Right ventricle myocardium inferior (tissue), 1 donor: ENCODE measurements around the gene IQGAP2. TPM values are rescaled to one million over a fixed set of nuclear protein-coding genes. Genes with fewer than 3 reads are reported as not detected.
"Not testable (repeated sequence)": the region's sequence is repeated elsewhere in the genome, so short reads cannot be mapped to it uniquely, and the experiment has no call there.

Experiments used
- ATAC-seq: fragments of 200-7000 bp; cut with Tn5 transposase; one replicate; pipeline ENCODE4 v1.9.1; 2020; ENCODE audit warnings: mild to moderate bottlenecking, moderate library complexity
- DNase-seq: peaks from one replicate; pipeline ENCODE4 v3.0.0; 2021; ENCODE audit errors: missing footprints
- intact Hi-C: fragments of 100-400 bp; cut with DNase I; formaldehyde crosslinking; loops from one replicate; pipeline ENCODE4 v1.11.0; 2022
- total RNA-seq: library from RNA; stranded (reverse); fragmentation: NEBNext Ultra II Directional; extraction: Animal tissue kit (Norgen Biotek cat#: 25700); gene quantifications from one replicate; pipeline ENCODE4 v1.2.1, GENCODE V29; 2021
- donor health status: DM: no; HTN: yes; CAD: no; lungs with severe emphysema.

The IQGAP2 gene
- total RNA-seq, 1 donor from 2014 or later: 4.9 TPM

- no peak for DNase-seq
- intact Hi-C loops: no loop called here
- ATAC-seq: no peak
These were observed 321.8 kb downstream of the IQGAP2 start for GRCh38 chr5:76724871-76725270.

GRCh38 chr5:76728965-76729364 lies 325.9 kb downstream of the IQGAP2 start:
- ATAC-seq (no peak), DNase-seq (no peak)
- intact Hi-C loops: no loop called here

GRCh38 chr5:76729373-76730290 lies 326.5 kb downstream of the IQGAP2 start:
- DNase-seq (no peak), ATAC-seq (no peak)
- intact Hi-C loops: no loop called here

GRCh38 chr5:76732405-76733048 lies 329.4 kb downstream of the IQGAP2 start:
- no peak for ATAC-seq
- no peak for DNase-seq
- intact Hi-C loops: no loop called here

GRCh38 chr5:76733049-76733417 lies 329.9 kb downstream of the IQGAP2 start:
- no peak for ATAC-seq
- intact Hi-C loops: no loop called here

GRCh38 chr5:76735762-76736545 lies 332.9 kb downstream of the IQGAP2 start:
- no peak for DNase-seq
- intact Hi-C loops: no loop called here
- no peak for ATAC-seq

More at GRCh38 chr5:76733049-76733417, 329.9 kb downstream of the IQGAP2 start:
- no peak for DNase-seq

GRCh38 chr5:76736679-76737556 lies 333.8 kb downstream of the IQGAP2 start:
- DNase-seq (no peak), ATAC-seq (no peak)
- intact Hi-C loops: no loop called here

- intact Hi-C loops: no loop called here
- DNase-seq: no peak
- ATAC-seq: no peak
These were observed 334.8 kb downstream of the IQGAP2 start for GRCh38 chr5:76737846-76738245.

- intact Hi-C loops, DNase-seq: not testable (repeated sequence)
These were observed 338.4 kb downstream of the IQGAP2 start for GRCh38 chr5:76741506-76741905.

GRCh38 chr5:76742583-76742982 lies 339.5 kb downstream of the IQGAP2 start:
- intact Hi-C loops: no loop called here
- no peak for ATAC-seq
- no peak for DNase-seq

More at GRCh38 chr5:76741506-76741905, 338.4 kb downstream of the IQGAP2 start:
- not testable (repeated sequence) for ATAC-seq

GRCh38 chr5:76744632-76745031 lies 341.5 kb downstream of the IQGAP2 start:
- intact Hi-C loops: no loop called here
- ATAC-seq (no peak), DNase-seq (no peak)

GRCh38 chr5:76745670-76746069 lies 342.6 kb downstream of the IQGAP2 start:
- intact Hi-C loops: no loop called here
- ATAC-seq: no peak
- no peak for DNase-seq

- DNase-seq: no peak
- intact Hi-C loops: no loop called here
- ATAC-seq: no peak
These were observed 343.6 kb downstream of the IQGAP2 start for GRCh38 chr5:76746677-76747076.

GRCh38 chr5:76747706-76748105 lies 344.6 kb downstream of the IQGAP2 start:
- ATAC-seq (no peak), DNase-seq (no peak)
- intact Hi-C loops: no loop called here

- DNase-seq: no peak
- intact Hi-C loops: no loop called here
- ATAC-seq: no peak
These were observed 348.2 kb downstream of the IQGAP2 start for GRCh38 chr5:76751291-76751690.

GRCh38 chr5:76754668-76755078 lies 351.6 kb downstream of the IQGAP2 start:
- no peak for DNase-seq
- no peak for ATAC-seq
- intact Hi-C loops: no loop called here

GRCh38 chr5:76755779-76756637 lies 352.9 kb downstream of the IQGAP2 start:
- ATAC-seq: no peak
- no peak for DNase-seq
- intact Hi-C loops: no loop called here

GRCh38 chr5:76757049-76757448 lies 354.0 kb downstream of the IQGAP2 start:
- ATAC-seq: no peak

More at GRCh38 chr5:76757049-76757448, 354.0 kb downstream of the IQGAP2 start:
- DNase-seq: no peak
- intact Hi-C loops: no loop called here
